GM12801 (cell line): ENCODE measurements around the gene RRBP1.

ENCODE experiments used
- CTCF ChIP-seq: IDR thresholded peaks from one replicate; pipeline ENCODE4 v1.5.1; 2011; ENCODE audit warnings: control low read depth; ENCODE audit not compliant: insufficient read length; ENCODE audit errors: extremely low read depth

RRBP1 gene

GRCh38 chr20:17617868-17618672, 64.0 kb downstream of the RRBP1 start:
- no peak for TF ChIP-seq CTCF

GRCh38 chr20:17617212-17617867, 64.7 kb downstream of the RRBP1 start:
- TF ChIP-seq CTCF = no peak

- TF ChIP-seq CTCF = no peak
These were observed 65.4 kb downstream of the RRBP1 start for GRCh38 chr20:17616480-17617211.

- TF ChIP-seq CTCF = no peak
These were observed 66.2 kb downstream of the RRBP1 start for GRCh38 chr20:17615645-17616479.

GRCh38 chr20:17614812-17615644, 67.0 kb downstream of the RRBP1 start:
- no peak for TF ChIP-seq CTCF

DNA sequence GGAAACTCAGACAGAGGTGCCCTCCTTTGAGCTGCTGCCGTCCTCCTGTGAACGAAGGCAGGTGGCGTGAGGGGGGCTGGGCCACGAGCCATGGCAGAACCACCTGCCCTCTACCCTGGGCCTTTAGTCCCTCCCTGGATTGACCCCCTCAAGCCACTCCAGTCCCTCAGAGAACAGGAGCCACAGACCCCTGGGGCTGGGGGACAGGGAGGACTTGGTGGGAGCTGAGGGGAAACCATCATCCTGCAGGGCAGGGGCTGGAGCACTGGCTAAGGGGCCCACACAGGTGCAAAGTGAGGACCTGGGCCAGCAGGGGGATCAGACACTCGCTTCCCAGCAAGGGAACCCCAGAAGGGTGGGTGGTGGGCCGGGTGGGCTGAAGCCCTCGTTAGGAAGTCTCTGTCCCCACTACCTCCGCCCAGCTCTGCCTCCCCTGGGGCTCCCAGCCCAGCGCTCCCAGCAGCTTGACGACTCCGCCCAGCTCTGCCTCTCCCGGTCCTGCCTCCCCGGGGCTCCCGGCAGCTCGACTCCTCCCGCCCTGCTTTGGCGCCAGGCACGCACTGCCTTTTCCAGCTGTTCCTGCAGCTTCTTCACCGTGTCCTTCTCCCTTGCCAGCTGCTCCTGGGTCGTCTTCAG, 67.7 kb downstream of the RRBP1 start:
- TF ChIP-seq CTCF = no peak
